Panc1 (cell line): ENCODE results near the gene TGFB2.

ENCODE experiments used
- CTCF ChIP-seq: fragments of 450-650 bp; IDR thresholded peaks from 2 replicates; pipeline ENCODE4 v1.5.1; 2017; ENCODE audit warnings: mild to moderate bottlenecking
- POLR2AphosphoS5 ChIP-seq: IDR thresholded peaks from 2 replicates; pipeline ENCODE4 v1.6.1; 2012; ENCODE audit warnings: mild to moderate bottlenecking, low read depth, low read length, moderate library complexity
- SIN3A ChIP-seq: IDR thresholded peaks from 2 replicates; pipeline ENCODE4 v1.6.1; 2012; ENCODE audit warnings: low read depth, mild to moderate bottlenecking, low read length, moderate library complexity, borderline replicate concordance; ENCODE audit not compliant: insufficient read depth
- TCF7L2 ChIP-seq: IDR thresholded peaks from 2 replicates; pipeline ENCODE4 v1.6.1; 2011; ENCODE audit warnings: mild to moderate bottlenecking, low read depth, low read length, inconsistent platforms

DNA sequence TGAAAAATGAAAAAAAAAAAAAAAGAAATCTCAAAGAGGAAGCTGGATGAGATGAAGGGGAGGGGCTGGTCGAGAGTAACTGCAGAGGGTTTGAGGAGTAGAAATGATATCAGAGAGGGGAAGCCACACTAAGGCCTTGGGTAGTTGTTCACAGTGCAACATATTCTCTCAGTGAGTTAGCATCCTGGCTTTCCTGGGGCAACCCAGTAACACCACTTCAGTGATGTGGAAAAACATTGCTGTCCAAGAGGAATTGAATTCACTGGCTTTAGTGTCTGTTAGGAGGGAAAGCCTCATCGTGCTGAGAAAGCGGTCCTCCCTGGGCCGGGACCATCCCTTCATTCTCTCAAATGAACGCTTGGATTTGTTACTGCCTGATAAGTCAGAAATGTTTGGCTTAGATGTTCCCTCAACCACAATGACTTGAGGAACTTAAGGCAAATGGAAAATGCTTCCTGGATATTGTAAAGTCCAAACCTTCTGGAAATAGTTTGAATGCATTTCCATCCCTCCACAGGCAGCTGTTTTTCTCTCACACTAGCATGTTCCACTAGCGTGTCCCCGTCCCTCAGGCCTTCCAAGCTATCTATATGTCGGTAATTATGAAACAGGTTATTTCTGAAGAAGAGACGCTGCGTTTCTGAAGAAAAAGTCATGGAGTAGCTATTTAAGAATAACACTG, 12.2 kb downstream of the TGFB2 start:
- TF ChIP-seq TCF7L2 (no peak), CTCF (no peak), POLR2AphosphoS5 (peak; percentile 19; the same call in 1 of the 2 replicates), SIN3A (no peak)
